ENCODE data around the gene UBA3.

DNA sequence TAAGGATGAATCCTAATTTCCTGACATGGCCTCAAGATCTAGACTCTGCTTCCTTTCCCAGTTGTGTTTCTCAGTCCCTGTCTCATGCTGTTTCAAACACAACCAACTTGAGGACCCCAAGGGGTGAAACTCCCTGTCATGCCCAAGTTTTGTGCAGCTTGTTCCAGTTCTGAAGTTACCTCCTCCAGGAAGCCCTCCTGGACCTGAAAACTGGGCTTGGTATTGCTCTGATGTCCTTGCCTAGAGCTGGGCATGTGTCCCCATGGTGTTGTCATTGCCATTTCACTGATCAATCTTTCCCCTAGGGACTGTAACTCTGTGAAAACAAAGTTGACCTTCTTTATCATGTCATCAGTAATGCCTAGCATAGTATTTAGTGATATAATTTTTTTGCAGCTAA, 48.3 kb upstream of the UBA3 start:
- TF ChIP-seq CTCF (IDR thresholded peaks at IDR 0.05): no peak
- no peak for TF ChIP-seq POLR2AphosphoS5 (IDR thresholded peaks at IDR 0.05)
- no peak for TF ChIP-seq POLR2A (IDR thresholded peaks at IDR 0.05)
- no peak for TF ChIP-seq EP300 (IDR thresholded peaks at IDR 0.05)

Measured in suprapubic skin (tissue), 4 donors.